H1 (cell line): ENCODE data around the gene KCTD20.
"Not testable (repeated sequence)": the region's sequence is repeated elsewhere in the genome, so short reads cannot be mapped to it uniquely, and the experiment has no call there.

ENCODE experiments used
- BACH1 ChIP-seq: IDR thresholded peaks from 2 replicates; pipeline ENCODE4 v1.6.1; 2012; ENCODE audit warnings: low read length, improper control_type of control experiment
- EGR1 ChIP-seq: IDR thresholded peaks from 2 replicates; pipeline ENCODE4 v1.6.1; 2011; ENCODE audit warnings: low read depth, low read length, borderline replicate concordance
- EZH2 ChIP-seq: fragments of 200-600 bp; sonication (generic); IDR thresholded peaks from 2 replicates; pipeline ENCODE4 v1.7.1; 2012; ENCODE audit warnings: low read depth, mild to moderate bottlenecking, moderate library complexity, low read length, inconsistent platforms; ENCODE audit not compliant: severe bottlenecking
- GABPA ChIP-seq: IDR thresholded peaks from 2 replicates; pipeline ENCODE4 v1.6.1; 2011; ENCODE audit warnings: mild to moderate bottlenecking, low read length, moderate library complexity, borderline replicate concordance; ENCODE audit not compliant: insufficient read depth
- JUN ChIP-seq: IDR thresholded peaks from 2 replicates; pipeline ENCODE4 v1.6.1; 2011; ENCODE audit warnings: low read depth, mild to moderate bottlenecking, improper control_type of control experiment, low read length
- JUND ChIP-seq: IDR thresholded peaks from 2 replicates; pipeline ENCODE4 v1.6.1; 2011; ENCODE audit warnings: mild to moderate bottlenecking, improper control_type of control experiment, low read length
- KDM5A ChIP-seq: fragments of 200-600 bp; IDR thresholded peaks from 2 replicates; pipeline ENCODE4 v1.7.1; 2012; ENCODE audit warnings: mild to moderate bottlenecking, low read length, inconsistent platforms, mixed read lengths
- MAFK ChIP-seq: IDR thresholded peaks from 2 replicates; pipeline ENCODE4 v1.6.1; 2012; ENCODE audit warnings: low read depth, mild to moderate bottlenecking, improper control_type of control experiment, low read length
- MAX ChIP-seq: IDR thresholded peaks from 2 replicates; pipeline ENCODE4 v1.6.1; 2012; ENCODE audit warnings: inconsistent platforms
- NRF1 ChIP-seq: IDR thresholded peaks from 2 replicates; pipeline ENCODE4 v1.6.1; 2011; ENCODE audit warnings: mild to moderate bottlenecking, low read depth, low read length, improper control_type of control experiment
- POLR2A ChIP-seq, 2 experiments: IDR thresholded peaks; 1 replicate in 1 of 2; 2 replicates in 1 of 2; pipeline ENCODE4 v1.6.1; 2011; ENCODE audit warnings: low read depth in 2 of 2, low read length in 2 of 2, mild to moderate bottlenecking in 2 of 2; ENCODE audit errors: control extremely low read depth in 1 of 2
- RFX5 ChIP-seq: IDR thresholded peaks from 2 replicates; pipeline ENCODE4 v1.6.1; 2011; ENCODE audit warnings: low read depth, low read length, improper control_type of control experiment, borderline replicate concordance
- YY1 ChIP-seq: IDR thresholded peaks from 2 replicates; pipeline ENCODE4 v1.6.1; 2011; ENCODE audit warnings: low read depth, mild to moderate bottlenecking, low read length
- TF ChIP-seq, protein P1 (sequence below), 3 experiments: IDR thresholded peaks; 1 replicate in 2 of 3; 2 replicates in 1 of 3; pipeline versions ENCODE4 v1.5.1 to v1.6.1; 2011; ENCODE audit warnings: low read length in 3 of 3, mild to moderate bottlenecking in 3 of 3, inconsistent platforms in 2 of 3, low read depth in 1 of 3, moderate library complexity in 1 of 3; ENCODE audit not compliant: insufficient read depth in 1 of 3; ENCODE audit errors: control extremely low read depth in 1 of 3

GRCh38 chr6:36449173-36449572 is 6.4 kb downstream of the KCTD20 start:
- TF ChIP-seq POLR2A (IDR thresholded peaks at IDR 0.05; ENCODE audit: control extremely low read depth in 1 of 2, low read depth in 2 of 2, low read length in 2 of 2); MAX; EZH2; YY1; JUND; JUN; GABPA; NRF1; KDM5A; RFX5; MAFK; EGR1; BACH1: not testable (repeated sequence)
- TF ChIP-seq, protein P1, sequence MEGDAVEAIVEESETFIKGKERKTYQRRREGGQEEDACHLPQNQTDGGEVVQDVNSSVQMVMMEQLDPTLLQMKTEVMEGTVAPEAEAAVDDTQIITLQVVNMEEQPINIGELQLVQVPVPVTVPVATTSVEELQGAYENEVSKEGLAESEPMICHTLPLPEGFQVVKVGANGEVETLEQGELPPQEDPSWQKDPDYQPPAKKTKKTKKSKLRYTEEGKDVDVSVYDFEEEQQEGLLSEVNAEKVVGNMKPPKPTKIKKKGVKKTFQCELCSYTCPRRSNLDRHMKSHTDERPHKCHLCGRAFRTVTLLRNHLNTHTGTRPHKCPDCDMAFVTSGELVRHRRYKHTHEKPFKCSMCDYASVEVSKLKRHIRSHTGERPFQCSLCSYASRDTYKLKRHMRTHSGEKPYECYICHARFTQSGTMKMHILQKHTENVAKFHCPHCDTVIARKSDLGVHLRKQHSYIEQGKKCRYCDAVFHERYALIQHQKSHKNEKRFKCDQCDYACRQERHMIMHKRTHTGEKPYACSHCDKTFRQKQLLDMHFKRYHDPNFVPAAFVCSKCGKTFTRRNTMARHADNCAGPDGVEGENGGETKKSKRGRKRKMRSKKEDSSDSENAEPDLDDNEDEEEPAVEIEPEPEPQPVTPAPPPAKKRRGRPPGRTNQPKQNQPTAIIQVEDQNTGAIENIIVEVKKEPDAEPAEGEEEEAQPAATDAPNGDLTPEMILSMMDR (IDR thresholded peaks at IDR 0.05; ENCODE audit: control extremely low read depth in 1 of 3, insufficient read depth in 1 of 3, low read depth in 1 of 3, low read length in 3 of 3), result not testable (repeated sequence)
